HepG2 (cell line): ENCODE results near the gene KIFC1. TPM values are rescaled to one million over a fixed set of nuclear protein-coding genes. Genes with fewer than 3 reads are reported as not detected.

Experiments used
- GPBP1L1 ChIP-seq: sonication (generic); formaldehyde crosslinking; IDR thresholded peaks from 2 replicates; pipeline ENCODE4 v1.5.0; 2020; ENCODE audit warnings: mild to moderate bottlenecking, missing genetic modification reagents
- HCFC1 ChIP-seq: fragments of 150-350 bp; IDR thresholded peaks from 2 replicates; pipeline ENCODE4 v1.6.1; 2014; ENCODE audit warnings: low read depth, low read length
- HDAC6 ChIP-seq: fragments of 200-600 bp; sonication (generic); IDR thresholded peaks from 2 replicates; pipeline ENCODE4 v1.7.0; 2017; ENCODE audit warnings: mild to moderate bottlenecking, antibody characterized with exemption, low read length, low read depth
- MNT ChIP-seq: fragments of 450-650 bp; IDR thresholded peaks from 2 replicates; pipeline ENCODE4 v1.6.1; 2016
- NCOA1 ChIP-seq: sonication (generic); formaldehyde crosslinking; IDR thresholded peaks from 2 replicates; pipeline ENCODE4 v1.9.0; 2021; ENCODE audit warnings: missing genetic modification reagents
- PRDM10 ChIP-seq: sonication (generic); formaldehyde crosslinking; IDR thresholded peaks from 2 replicates; pipeline ENCODE4 v1.4.0; 2020; ENCODE audit warnings: low read depth, missing genetic modification reagents
- RFX1 ChIP-seq: fragments of 450-650 bp; IDR thresholded peaks from 2 replicates; pipeline ENCODE4 v1.6.1; 2017
- TFDP2 ChIP-seq: sonication (generic); formaldehyde crosslinking; IDR thresholded peaks from 2 replicates; pipeline ENCODE4 v1.4.0; 2020; ENCODE audit warnings: missing genetic modification reagents
- TRIM22 ChIP-seq: fragments of 450-650 bp; IDR thresholded peaks from 2 replicates; pipeline ENCODE4 v1.6.1; 2017
- ZBTB14 ChIP-seq: sonication (generic); formaldehyde crosslinking; IDR thresholded peaks from 2 replicates; pipeline ENCODE4 v1.4.0; 2020; ENCODE audit warnings: missing genetic modification reagents
- ZFP36 ChIP-seq: fragments of 150-350 bp; IDR thresholded peaks from 2 replicates; pipeline ENCODE4 v1.6.1; 2018; ENCODE audit warnings: borderline replicate concordance, low read length, low read depth; ENCODE audit not compliant: partially characterized antibody
- ZMAT5 ChIP-seq: sonication (generic); formaldehyde crosslinking; IDR thresholded peaks from 2 replicates; pipeline ENCODE4 v1.5.0; 2020; ENCODE audit warnings: mild to moderate bottlenecking, low read depth, missing genetic modification reagents, borderline replicate concordance
- ZNF207 ChIP-seq: fragments of 450-650 bp; IDR thresholded peaks from 2 replicates; pipeline ENCODE4 v1.6.1; 2016; ENCODE audit warnings: antibody characterized with exemption, borderline replicate concordance
- ZNF558 ChIP-seq: sonication (generic); formaldehyde crosslinking; IDR thresholded peaks from 2 replicates; pipeline ENCODE4 v1.9.0; 2022; ENCODE audit warnings: mild to moderate bottlenecking, missing genetic modification reagents, borderline replicate concordance
- ZNF562 ChIP-seq: sonication (generic); formaldehyde crosslinking; IDR thresholded peaks from 2 replicates; pipeline ENCODE4 v1.8.0; 2022; ENCODE audit warnings: missing genetic modification reagents, borderline replicate concordance
- ZNF713 ChIP-seq: sonication (generic); formaldehyde crosslinking; IDR thresholded peaks from 2 replicates; pipeline ENCODE4 v1.4.0; 2020; ENCODE audit warnings: mild to moderate bottlenecking, missing genetic modification reagents
- ZNF766 ChIP-seq: sonication (generic); formaldehyde crosslinking; IDR thresholded peaks from 2 replicates; pipeline ENCODE4 v1.5.0; 2020; ENCODE audit warnings: missing genetic modification reagents, borderline replicate concordance
- polyA plus RNA-seq, 8 experiments: library from polyadenylated mRNA; depleted of rRNA in 3 of 8; stranded (reverse) in 7 of 8; unstranded in 1 of 8; fragments of >200 nt; fragmentation: Illumina TruSeq in 4 of 8; extraction: Trizol in 4 of 8; gene quantifications; 2 replicates each; pipeline versions ENCODE4 v1.2.1 to v1.2.3, GENCODE V29; 2011 to 2016; ENCODE audit warnings: low read depth in 4 of 8, missing spikeins in 1 of 8, mixed read lengths in 1 of 8; ENCODE audit not compliant: insufficient read depth in 1 of 8
- total RNA-seq, 5 experiments: library from RNA; depleted of rRNA; stranded (reverse); fragments of >200 nt; fragmentation: Illumina TruSeq; extraction: Trizol; gene quantifications; 2 replicates each; pipeline ENCODE4 v1.2.3, GENCODE V29; 2016; ENCODE audit warnings: low read depth in 1 of 5

KIFC1 gene
- total and polyA plus RNA-seq, 2 of the 13 experiments (the other 11 are each of a cell fraction or from before 2014, with no cell fraction given) = 25.0 to 45.5 TPM

- TF ChIP-seq PRDM10 (CRISPR knock-in tag) (peak; percentile 83; the same call in 1 of the 2 replicates), MNT (peak; percentile 89), ZMAT5 (CRISPR knock-in tag) (no peak), HCFC1 (peak; percentile 49; the same call in 1 of the 2 replicates), ZNF713 (peak; percentile 81; the same call in 1 of the 2 replicates), ZNF207 (no peak), RFX1 (peak; percentile 54; the same call in 1 of the 2 replicates), ZFP36 (no peak), ZNF558 (CRISPR knock-in tag) (peak; percentile 91; the same call in 1 of the 2 replicates), ZBTB14 (CRISPR knock-in tag) (no peak), ZNF766 (CRISPR knock-in tag) (no peak; the same call in 1 of the 2 replicates), NCOA1 (CRISPR knock-in tag) (no peak), ZNF562 (peak; percentile 63; the same call in 1 of the 2 replicates), TFDP2 (CRISPR knock-in tag) (peak; percentile 91), GPBP1L1 (CRISPR knock-in tag) (no peak), HDAC6 (no peak), TRIM22 (no peak)
Observed at GRCh38 chr6:33454009-33454946, 62.7 kb downstream of the KIFC1 start, which contains the start of gene ZBTB9 (continued).
